K562 (cell line): Measurements from ENCODE around the gene FOXN3. TPM values are rescaled to one million over a fixed set of nuclear protein-coding genes. Genes with fewer than 3 reads are reported as not detected.

Experiments
- ATAC-seq: fragments of 200-7000 bp; cut with Tn5 transposase; 3 replicates; pipeline ENCODE4 v1.9.1; 2020; ENCODE audit warnings: moderate library complexity
- BruUV-seq: library from RNA; stranded (reverse); fragments of 400-500 nt; replicated peaks from 2 replicates; lab custom pipeline; 2021; lab: Mats Ljungman, UMichigan
- CTCF ChIA-PET: fragments of 300-600 bp; formaldehyde crosslinking; extraction: SDS; loops from one replicate; lab custom pipeline; 2021; ENCODE audit warnings: low intra/inter-chr PET ratio; lab: Yijun Ruan, JAX
- POLR2A ChIA-PET: fragments of 300-600, 350-650 bp; sonication (Branson Sonifier 250); formaldehyde crosslinking; extraction: SDS; loops from one replicate; lab custom pipeline; 2021; ENCODE audit warnings: antibody characterized with exemption, inconsistent platforms; lab: Yijun Ruan, JAX
- DNase-seq, 4 experiments: peaks; one replicate each; pipeline versions ENCODE4 v3.0.0 to v3.0.0-alpha.2; 2011 to 2018; ENCODE audit warnings: low spot score in 3 of 4, mixed read lengths in 3 of 4; ENCODE audit errors: extremely low read depth in 1 of 4
- FAIRE-seq: peaks from 2 replicates; lab custom pipeline; 2011; peaks lifted over from hg19 to GRCh38; lab: Jason Lieb, UNC
- H2AFZ ChIP-seq: 2 replicates; pipeline ENCODE4 v1.6.0; 2011; ENCODE audit warnings: low read depth, low read length, control low read depth, inconsistent platforms
- H3K27ac ChIP-seq: fragments of 200-600 bp; 3 replicates; pipeline ENCODE4 v1.8.0; 2011; ENCODE audit warnings: low read depth, mild to moderate bottlenecking, control low read depth, inconsistent platforms, low read length, moderate library complexity, mixed read lengths; ENCODE audit errors: extremely low read depth
- H3K27me3 ChIP-seq, 2 experiments: fragments of 300-600 bp in 1 of 2; 2 replicates in 1 of 2; 3 replicates in 1 of 2; pipeline versions ENCODE4 v1.6.0 to v1.8.0; 2011; ENCODE audit warnings: inconsistent platforms in 2 of 2, low read length in 2 of 2, mild to moderate bottlenecking in 1 of 2, mixed read lengths in 1 of 2, moderate library complexity in 1 of 2; ENCODE audit not compliant: control insufficient read depth in 2 of 2, insufficient read depth in 2 of 2
- H3K36me3 ChIP-seq: fragments of 300-600 bp; 3 replicates; pipeline ENCODE4 v1.8.0; 2011; ENCODE audit warnings: mild to moderate bottlenecking, low read length, inconsistent platforms; ENCODE audit not compliant: control insufficient read depth, insufficient read depth
- H3K4me1 ChIP-seq, 2 experiments: fragments of 200-600 bp in 1 of 2; replicated peaks in 1 of 2; 2 replicates in 1 of 2; 3 replicates in 1 of 2; pipeline versions ENCODE4 v1.5.1 to v1.8.0; 2011; ENCODE audit warnings: inconsistent platforms in 2 of 2, low read length in 2 of 2, mild to moderate bottlenecking in 1 of 2, mixed read lengths in 1 of 2, moderate library complexity in 1 of 2; ENCODE audit not compliant: control insufficient read depth in 2 of 2, insufficient read depth in 2 of 2
- H3K4me2 ChIP-seq: 2 replicates; pipeline ENCODE4 v1.6.1; 2011; ENCODE audit warnings: low read length, control low read depth, inconsistent platforms, mixed read lengths; ENCODE audit not compliant: insufficient read depth
- H3K4me3 ChIP-seq: fragments of 200-600 bp; sonication (generic), shearing (Covaris generic); 2 replicates; pipeline ENCODE4 v1.5.1; 2016; ENCODE audit warnings: control low read depth, inconsistent platforms
- H3K79me2 ChIP-seq: fragments of 200-600 bp; 3 replicates; pipeline ENCODE4 v1.8.0; 2011; ENCODE audit warnings: low read length, inconsistent platforms; ENCODE audit not compliant: control insufficient read depth, insufficient read depth
- H3K9ac ChIP-seq, 2 experiments: 2 replicates each; pipeline versions ENCODE4 v1.6.0 to v1.6.1; 2011; ENCODE audit warnings: low read depth in 2 of 2, low read length in 2 of 2, control low read depth in 1 of 2, inconsistent platforms in 1 of 2, mild to moderate bottlenecking in 1 of 2, mixed read lengths in 1 of 2; ENCODE audit not compliant: insufficient read depth in 1 of 2
- H3K9me1 ChIP-seq: one replicate; pipeline ENCODE4 v1.6.0; 2011; ENCODE audit warnings: inconsistent platforms, mild to moderate bottlenecking, low read length, moderate library complexity; ENCODE audit not compliant: control insufficient read depth, insufficient read depth
- H3K9me3 ChIP-seq: replicated peaks from 2 replicates; pipeline ENCODE4 v1.5.1; 2011; ENCODE audit warnings: low read depth, low read length, inconsistent platforms; ENCODE audit not compliant: control insufficient read depth, insufficient read depth
- H4K20me1 ChIP-seq: replicated peaks from 2 replicates; pipeline ENCODE4 v1.6.1; 2011; ENCODE audit warnings: low read length, inconsistent platforms, mixed read lengths; ENCODE audit not compliant: control insufficient read depth, insufficient read depth
- CHD4 ChIP-seq: fragments of 200-600 bp; sonication (generic); IDR thresholded peaks from 3 replicates; pipeline ENCODE4 v1.6.1; 2012; ENCODE audit warnings: low read depth, mild to moderate bottlenecking, mixed read lengths, low read length, inconsistent platforms; ENCODE audit not compliant: insufficient read depth, insufficient replicate concordance, poor library complexity, severe bottlenecking
- DACH1 ChIP-seq: fragments of 450-650 bp; IDR thresholded peaks from 2 replicates; pipeline ENCODE4 v1.6.1; 2018; ENCODE audit not compliant: partially characterized antibody
- GABPB2 ChIP-seq: fragments of 250-450 bp; sonication (Bioruptor Pico); conservative IDR thresholded peaks from 2 replicates; pipeline ENCODE4 v1.5.1; 2021; ENCODE audit warnings: mild to moderate bottlenecking
- GATA2 ChIP-seq: sonication (generic); formaldehyde crosslinking; IDR thresholded peaks from 2 replicates; pipeline ENCODE4 v1.4.0; 2020; ENCODE audit warnings: mild to moderate bottlenecking, missing genetic modification reagents
- KLF1 ChIP-seq: fragments of 450-650 bp; IDR thresholded peaks from 2 replicates; pipeline ENCODE4 v1.6.1; 2016; ENCODE audit warnings: missing genetic modification characterization, missing compliant biosample characterization
- LARP7 ChIP-seq: fragments of 450-650 bp; IDR thresholded peaks from 2 replicates; pipeline ENCODE4 v1.6.1; 2016
- MBD2 ChIP-seq: sonication (generic); IDR thresholded peaks from 2 replicates; pipeline ENCODE4 v1.6.1; 2016; ENCODE audit warnings: low read depth, borderline replicate concordance
- ZNF274 ChIP-seq: IDR thresholded peaks from 2 replicates; pipeline ENCODE4 v1.6.1; 2011; ENCODE audit warnings: low read depth, mild to moderate bottlenecking, low read length, moderate library complexity, borderline replicate concordance
- ZNF311 ChIP-seq: fragments of 250-450 bp; sonication (Bioruptor Pico); IDR thresholded peaks from 2 replicates; pipeline ENCODE4 v1.4.0; 2020; ENCODE audit warnings: mild to moderate bottlenecking, moderate library complexity
- ZNF766 ChIP-seq: fragments of 200-800 bp; sonication (Bioruptor generic); conservative IDR thresholded peaks from 2 replicates; pipeline ENCODE4 v1.6.1; 2016; ENCODE audit warnings: missing genetic modification characterization, missing compliant biosample characterization
- WGBS: fragments of 100-300 bp; shearing (Covaris generic); methylation state at CpG from one replicate; pipeline ENCODE4 v1.1.6; 2016; ENCODE audit warnings: low coverage, mixed read lengths; ENCODE audit not compliant: insufficient coverage; ENCODE audit errors: missing lambda C conversion rate; 5-methylcytosine and 5-hydroxymethylcytosine counted together
- in situ Hi-C: fragments of 300-500 bp; cut with MboI; formaldehyde crosslinking; loops from 4 replicates; pipeline ENCODE4 v1.15.0; 2018; ENCODE audit warnings: inconsistent platforms, mixed read lengths
- intact Hi-C: fragments of 100-400 bp; cut with micrococcal nuclease; formaldehyde crosslinking; loops from 2 replicates; pipeline ENCODE4 v1.14.2; 2022
- polyA plus RNA-seq, 8 experiments: library from polyadenylated mRNA; depleted of rRNA in 4 of 8; stranded (reverse) in 5 of 8; unstranded in 3 of 8; fragments of >200 nt; fragmentation: Nextera tagmentation in 2 of 8; fragmentation: Illumina TruSeq in 1 of 8; extraction: Ambion mirVana in 2 of 8; extraction: Trizol in 1 of 8; gene quantifications; 2 replicates each; pipeline versions ENCODE4 v1.2.1 to v1.2.3, GENCODE V29; 2011 to 2014; ENCODE audit warnings: inconsistent platforms in 1 of 8, missing spikeins in 1 of 8
- total RNA-seq, 7 experiments: library from RNA; depleted of rRNA in 6 of 7; stranded (reverse); fragments of >200 nt in 6 of 7; fragmentation: Illumina TruSeq in 2 of 7; extraction: Trizol in 2 of 7; gene quantifications; 2 replicates each; pipeline versions ENCODE4 v1.2.1 to v1.2.3, GENCODE V29; 2011 to 2021; ENCODE audit warnings: low replicate concordance in 1 of 7
- TF ChIP-seq, protein P1 (sequence below): fragments of 450-650 bp; IDR thresholded peaks from 2 replicates; pipeline ENCODE4 v1.6.1; 2016; ENCODE audit warnings: low read depth
- TF ChIP-seq, protein P2 (sequence below), 2 experiments: fragments of 150-350 bp in 1 of 2; IDR thresholded peaks; 2 replicates each; pipeline ENCODE4 v1.6.1; 2012 to 2016; ENCODE audit warnings: low read depth in 2 of 2, low read length in 2 of 2, mild to moderate bottlenecking in 1 of 2, moderate library complexity in 1 of 2

The FOXN3 gene
- total and polyA plus RNA-seq, 9 of the 15 experiments (the other 6 are each of a cell fraction or from before 2014, with no cell fraction given) = 0.07 to 1.3 (median 0.40) TPM

DNA sequence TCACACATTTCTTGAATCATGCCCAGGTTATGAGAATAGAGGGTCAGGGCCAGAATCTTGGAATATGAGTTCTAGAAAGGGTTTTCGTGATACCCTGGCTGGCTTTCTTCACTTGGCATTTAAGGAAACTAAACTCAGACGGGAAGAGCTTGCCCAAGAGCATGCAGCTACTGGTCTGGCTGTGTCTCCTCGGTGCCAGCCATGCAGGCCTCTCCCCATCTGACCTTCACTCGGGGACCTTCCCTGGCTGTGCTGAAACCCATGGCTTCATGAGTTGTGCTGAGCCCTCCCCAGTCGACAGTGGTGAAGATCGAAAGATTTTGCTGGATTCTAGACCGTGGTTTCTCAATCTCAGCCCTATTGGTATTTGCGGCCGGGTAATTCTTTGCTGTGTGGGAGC is 38.0 kb downstream of the FOXN3 start:
- H3K36me3 ChIP-seq = no peaks in the 10 kb centered on the region
- intact Hi-C loops = no loop called here
- BruUV-seq = no TSS peak
- no peak for ATAC-seq
- no peak for DNase-seq
- no peak overlapping the region for H3K4me2 ChIP-seq
- no peak overlapping the region for H3K4me3 ChIP-seq
- CTCF ChIA-PET = no interaction called here
- no peak overlapping the region for H3K27ac ChIP-seq
- H3K27me3 ChIP-seq = no peaks in the 10 kb centered on the region
- 0% methylated on average over 8 of the region's 9 CpGs for WGBS
- no peaks in the 10 kb centered on the region for H3K9me1 ChIP-seq
- POLR2A ChIA-PET = no interaction called here
- no peaks in the 10 kb centered on the region for H4K20me1 ChIP-seq
- in situ Hi-C loops = no loop called here
- H3K4me1 ChIP-seq = no peaks in the 10 kb centered on the region
- H3K79me2 ChIP-seq = no peaks in the 10 kb centered on the region
- H3K9me3 ChIP-seq = no peaks in the 10 kb centered on the region
- FAIRE-seq = no peak
- no peak overlapping the region for H2AFZ ChIP-seq
- no peak overlapping the region for H3K9ac ChIP-seq
- TF ChIP-seq GABPB2 (CRISPR knock-in tag) (no peak), LARP7 (no peak), DACH1 (no peak), KLF1 (tag) (no peak), CHD4 (no peak), ZNF766 (CRISPR knock-in tag) (no peak), ZNF274 (no peak), MBD2 (no peak), GATA2 (CRISPR knock-in tag) (no peak), ZNF311 (CRISPR knock-in tag) (no peak)
- TF ChIP-seq, protein P1, sequence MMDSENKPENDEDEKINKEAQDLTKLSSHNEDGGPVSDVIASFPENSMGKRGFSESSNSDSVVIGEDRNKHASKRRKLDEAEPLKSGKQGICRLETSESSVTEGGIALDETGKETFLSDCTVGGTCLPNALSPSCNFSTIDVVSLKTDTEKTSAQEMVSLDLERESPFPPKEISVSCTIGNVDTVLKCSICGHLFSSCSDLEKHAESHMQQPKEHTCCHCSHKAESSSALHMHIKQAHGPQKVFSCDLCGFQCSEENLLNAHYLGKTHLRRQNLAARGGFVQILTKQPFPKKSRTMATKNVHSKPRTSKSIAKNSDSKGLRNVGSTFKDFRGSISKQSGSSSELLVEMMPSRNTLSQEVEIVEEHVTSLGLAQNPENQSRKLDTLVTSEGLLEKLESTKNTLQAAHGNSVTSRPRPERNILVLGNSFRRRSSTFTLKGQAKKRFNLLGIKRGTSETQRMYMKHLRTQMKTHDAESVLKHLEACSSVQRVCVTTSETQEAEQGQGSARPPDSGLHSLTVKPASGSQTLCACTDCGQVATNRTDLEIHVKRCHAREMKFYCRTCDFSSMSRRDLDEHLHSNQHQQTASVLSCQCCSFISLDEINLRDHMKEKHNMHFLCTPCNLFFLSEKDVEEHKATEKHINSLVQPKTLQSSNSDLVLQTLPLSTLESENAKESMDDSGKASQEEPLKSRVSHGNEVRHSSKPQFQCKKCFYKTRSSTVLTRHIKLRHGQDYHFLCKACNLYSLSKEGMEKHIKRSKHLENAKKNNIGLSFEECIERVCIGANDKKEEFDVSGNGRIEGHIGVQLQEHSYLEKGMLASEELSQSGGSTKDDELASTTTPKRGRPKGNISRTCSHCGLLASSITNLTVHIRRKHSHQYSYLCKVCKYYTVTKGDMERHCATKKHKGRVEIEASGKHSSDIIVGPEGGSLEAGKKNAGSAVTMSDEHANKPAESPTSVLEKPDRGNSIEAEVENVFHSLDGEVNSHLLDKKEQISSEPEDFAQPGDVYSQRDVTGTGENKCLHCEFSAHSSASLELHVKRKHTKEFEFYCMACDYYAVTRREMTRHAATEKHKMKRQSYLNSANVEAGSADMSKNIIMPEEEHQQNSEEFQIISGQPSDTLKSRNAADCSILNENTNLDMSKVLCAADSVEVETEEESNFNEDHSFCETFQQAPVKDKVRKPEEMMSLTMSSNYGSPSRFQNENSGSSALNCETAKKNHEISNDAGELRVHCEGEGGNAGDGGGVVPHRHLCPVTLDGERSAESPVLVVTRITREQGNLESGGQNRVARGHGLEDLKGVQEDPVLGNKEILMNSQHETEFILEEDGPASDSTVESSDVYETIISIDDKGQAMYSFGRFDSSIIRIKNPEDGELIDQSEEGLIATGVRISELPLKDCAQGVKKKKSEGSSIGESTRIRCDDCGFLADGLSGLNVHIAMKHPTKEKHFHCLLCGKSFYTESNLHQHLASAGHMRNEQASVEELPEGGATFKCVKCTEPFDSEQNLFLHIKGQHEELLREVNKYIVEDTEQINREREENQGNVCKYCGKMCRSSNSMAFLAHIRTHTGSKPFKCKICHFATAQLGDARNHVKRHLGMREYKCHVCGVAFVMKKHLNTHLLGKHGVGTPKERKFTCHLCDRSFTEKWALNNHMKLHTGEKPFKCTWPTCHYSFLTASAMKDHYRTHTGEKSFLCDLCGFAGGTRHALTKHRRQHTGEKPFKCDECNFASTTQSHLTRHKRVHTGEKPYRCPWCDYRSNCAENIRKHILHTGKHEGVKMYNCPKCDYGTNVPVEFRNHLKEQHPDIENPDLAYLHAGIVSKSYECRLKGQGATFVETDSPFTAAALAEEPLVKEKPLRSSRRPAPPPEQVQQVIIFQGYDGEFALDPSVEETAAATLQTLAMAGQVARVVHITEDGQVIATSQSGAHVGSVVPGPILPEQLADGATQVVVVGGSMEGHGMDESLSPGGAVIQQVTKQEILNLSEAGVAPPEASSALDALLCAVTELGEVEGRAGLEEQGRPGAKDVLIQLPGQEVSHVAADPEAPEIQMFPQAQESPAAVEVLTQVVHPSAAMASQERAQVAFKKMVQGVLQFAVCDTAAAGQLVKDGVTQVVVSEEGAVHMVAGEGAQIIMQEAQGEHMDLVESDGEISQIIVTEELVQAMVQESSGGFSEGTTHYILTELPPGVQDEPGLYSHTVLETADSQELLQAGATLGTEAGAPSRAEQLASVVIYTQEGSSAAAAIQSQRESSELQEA = no peak
- TF ChIP-seq, protein P2, sequence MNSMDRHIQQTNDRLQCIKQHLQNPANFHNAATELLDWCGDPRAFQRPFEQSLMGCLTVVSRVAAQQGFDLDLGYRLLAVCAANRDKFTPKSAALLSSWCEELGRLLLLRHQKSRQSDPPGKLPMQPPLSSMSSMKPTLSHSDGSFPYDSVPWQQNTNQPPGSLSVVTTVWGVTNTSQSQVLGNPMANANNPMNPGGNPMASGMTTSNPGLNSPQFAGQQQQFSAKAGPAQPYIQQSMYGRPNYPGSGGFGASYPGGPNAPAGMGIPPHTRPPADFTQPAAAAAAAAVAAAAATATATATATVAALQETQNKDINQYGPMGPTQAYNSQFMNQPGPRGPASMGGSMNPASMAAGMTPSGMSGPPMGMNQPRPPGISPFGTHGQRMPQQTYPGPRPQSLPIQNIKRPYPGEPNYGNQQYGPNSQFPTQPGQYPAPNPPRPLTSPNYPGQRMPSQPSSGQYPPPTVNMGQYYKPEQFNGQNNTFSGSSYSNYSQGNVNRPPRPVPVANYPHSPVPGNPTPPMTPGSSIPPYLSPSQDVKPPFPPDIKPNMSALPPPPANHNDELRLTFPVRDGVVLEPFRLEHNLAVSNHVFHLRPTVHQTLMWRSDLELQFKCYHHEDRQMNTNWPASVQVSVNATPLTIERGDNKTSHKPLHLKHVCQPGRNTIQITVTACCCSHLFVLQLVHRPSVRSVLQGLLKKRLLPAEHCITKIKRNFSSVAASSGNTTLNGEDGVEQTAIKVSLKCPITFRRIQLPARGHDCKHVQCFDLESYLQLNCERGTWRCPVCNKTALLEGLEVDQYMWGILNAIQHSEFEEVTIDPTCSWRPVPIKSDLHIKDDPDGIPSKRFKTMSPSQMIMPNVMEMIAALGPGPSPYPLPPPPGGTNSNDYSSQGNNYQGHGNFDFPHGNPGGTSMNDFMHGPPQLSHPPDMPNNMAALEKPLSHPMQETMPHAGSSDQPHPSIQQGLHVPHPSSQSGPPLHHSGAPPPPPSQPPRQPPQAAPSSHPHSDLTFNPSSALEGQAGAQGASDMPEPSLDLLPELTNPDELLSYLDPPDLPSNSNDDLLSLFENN (IDR thresholded peaks at IDR 0.05; ENCODE audit: low read depth in 2 of 2, low read length in 2 of 2) = no peak
